ENCODE measurements around the gene OR2AE1. TPM values are rescaled to one million over a fixed set of nuclear protein-coding genes. Genes with fewer than 3 reads are reported as not detected.

The OR2AE1 gene
- total RNA-seq, 2 experiments from 2014 or later, result not detected

DNA sequence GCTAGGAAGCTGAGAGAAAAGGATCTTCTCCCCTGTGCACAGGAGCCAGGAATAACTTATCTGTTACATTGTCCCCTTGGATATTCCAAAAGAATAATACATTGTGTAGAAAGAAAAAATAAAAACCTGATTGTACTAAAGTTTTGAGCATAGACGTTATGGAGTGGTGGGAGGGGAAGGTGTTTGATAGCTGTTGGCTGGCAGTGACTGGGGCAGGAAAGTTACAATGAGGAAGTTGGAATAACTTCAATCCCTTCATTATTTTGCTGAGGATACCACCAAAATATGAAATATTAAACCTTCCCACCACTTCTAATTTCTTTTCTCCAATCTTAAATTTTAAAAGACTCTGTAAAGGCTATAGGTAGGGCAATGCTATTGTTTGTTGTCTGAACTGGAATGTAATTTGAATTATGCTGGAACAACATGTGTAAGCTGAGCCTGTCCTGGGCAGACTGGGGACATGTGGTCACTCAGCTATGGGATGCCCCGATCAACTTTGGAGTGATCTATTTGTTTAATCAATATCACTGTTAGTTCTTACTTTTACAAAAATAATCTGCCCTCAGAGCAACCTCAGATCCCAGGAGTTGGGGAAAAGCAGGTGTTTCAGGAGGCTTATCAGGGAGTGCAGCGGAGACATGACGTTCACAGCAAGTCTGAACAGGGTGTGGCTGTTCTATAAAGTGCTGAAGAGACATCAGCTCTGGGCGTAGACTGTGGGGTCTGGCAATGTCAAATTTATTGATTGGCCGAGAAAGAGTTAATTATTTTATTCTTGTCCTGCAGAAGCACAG, 28.2 kb downstream of the OR2AE1 start:
- POLR2A ChIA-PET, result no interaction called here
- intact Hi-C loops (cut with micrococcal nuclease), result no loop called here
- H3K27ac Mint-ChIP-seq, result no peak overlapping the region
- no peaks in the 10 kb centered on the region for H3K9me3 Mint-ChIP-seq
- H3K27me3 Mint-ChIP-seq, result peaks cover 2% of the 10 kb centered on the region
- no peak for DNase-seq
- CTCF ChIA-PET, result no interaction called here
- H3K36me3 Mint-ChIP-seq, result no peaks in the 10 kb centered on the region
- no peaks in the 10 kb centered on the region for H3K4me1 Mint-ChIP-seq (ENCODE audit: low read depth)
- H3K4me3 Mint-ChIP-seq, result no peak overlapping the region

DNA sequence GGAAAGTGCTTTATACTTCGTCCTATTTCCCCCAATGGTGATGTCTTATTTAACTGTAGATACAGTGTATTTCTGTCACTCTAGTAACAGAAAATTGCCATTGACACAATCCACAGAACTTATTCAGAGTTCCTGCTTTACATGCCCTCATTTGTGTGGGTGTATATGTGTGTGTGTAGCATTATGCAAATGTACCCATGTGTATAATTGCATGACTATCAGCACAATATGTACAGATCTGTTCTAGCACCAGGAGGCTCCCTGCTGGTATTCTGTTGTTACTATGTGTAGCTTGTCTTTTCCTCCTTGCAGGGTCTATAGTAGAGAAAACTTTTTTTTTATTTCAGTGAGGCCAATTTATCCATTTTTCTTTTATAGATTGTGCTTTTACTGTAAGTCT, 32.5 kb downstream of the OR2AE1 start:
- ChIA-PET POLR2A (no interaction called here), CTCF (no interaction called here)
- Mint-ChIP-seq H3K27ac (no peak overlapping the region), H3K27me3 (peaks cover 2% of the 10 kb centered on the region), H3K4me1 (ENCODE audit: low read depth) (no peaks in the 10 kb centered on the region), H3K9me3 (no peaks in the 10 kb centered on the region), H3K4me3 (no peak overlapping the region), H3K36me3 (no peaks in the 10 kb centered on the region)
- DNase-seq, result no peak
- intact Hi-C loops (cut with micrococcal nuclease), result no loop called here

DNA sequence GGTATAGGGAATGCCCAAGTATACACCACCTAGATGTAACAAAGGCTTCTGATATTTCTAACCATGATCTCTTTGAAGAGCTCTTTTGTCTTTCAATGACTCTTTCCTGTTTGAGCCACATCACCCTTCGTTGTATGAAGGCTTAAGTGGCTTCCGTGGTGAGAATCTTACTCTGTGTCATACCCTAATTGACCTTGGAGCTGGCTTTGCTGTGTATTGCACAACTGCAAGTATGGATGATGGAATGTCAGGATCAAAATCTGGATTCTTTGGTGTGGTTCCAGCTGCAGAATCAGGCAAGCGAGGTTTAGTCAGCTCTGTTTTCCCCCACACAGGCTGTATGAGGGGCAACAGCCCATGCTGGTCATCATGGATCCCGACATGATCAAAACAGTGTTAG, 33.0 kb downstream of the OR2AE1 start:
- Mint-ChIP-seq H3K36me3 (no peaks in the 10 kb centered on the region), H3K4me3 (no peak overlapping the region), H3K4me1 (ENCODE audit: low read depth) (no peaks in the 10 kb centered on the region), H3K9me3 (no peaks in the 10 kb centered on the region), H3K27me3 (peaks cover 2% of the 10 kb centered on the region), H3K27ac (no peak overlapping the region)
- no peak for DNase-seq
- ChIA-PET CTCF (no interaction called here), POLR2A (no interaction called here)
- intact Hi-C loops (cut with micrococcal nuclease), result no loop called here

DNA sequence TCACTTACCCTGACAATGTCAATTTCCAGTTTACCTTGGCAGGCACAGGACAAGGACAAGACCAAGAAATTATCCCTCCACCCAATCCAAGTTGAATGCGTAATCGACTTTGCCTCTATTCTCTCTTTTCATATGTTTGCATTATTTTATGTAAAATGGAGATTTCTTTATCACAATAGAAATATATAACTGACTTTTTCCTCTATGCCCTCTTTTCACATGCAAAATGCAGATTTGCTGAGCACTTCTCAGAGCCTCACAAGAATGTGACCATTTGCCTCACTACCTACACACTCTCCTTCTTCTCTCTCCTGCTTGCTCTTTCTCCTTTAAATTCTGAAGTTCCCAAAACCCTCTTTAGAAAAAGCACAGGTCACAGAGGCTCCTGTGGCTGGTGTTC, 33.9 kb downstream of the OR2AE1 start:
- DNase-seq, result no peak
- POLR2A ChIA-PET, result no interaction called here
- Mint-ChIP-seq H3K27ac (no peak overlapping the region), H3K27me3 (peaks cover 2% of the 10 kb centered on the region), H3K36me3 (no peaks in the 10 kb centered on the region), H3K4me1 (ENCODE audit: low read depth) (peaks cover under 1% of the 10 kb centered on the region), H3K4me3 (no peak overlapping the region), H3K9me3 (no peaks in the 10 kb centered on the region)
- intact Hi-C loops (cut with micrococcal nuclease), result no loop called here
- CTCF ChIA-PET, result no interaction called here

DNA sequence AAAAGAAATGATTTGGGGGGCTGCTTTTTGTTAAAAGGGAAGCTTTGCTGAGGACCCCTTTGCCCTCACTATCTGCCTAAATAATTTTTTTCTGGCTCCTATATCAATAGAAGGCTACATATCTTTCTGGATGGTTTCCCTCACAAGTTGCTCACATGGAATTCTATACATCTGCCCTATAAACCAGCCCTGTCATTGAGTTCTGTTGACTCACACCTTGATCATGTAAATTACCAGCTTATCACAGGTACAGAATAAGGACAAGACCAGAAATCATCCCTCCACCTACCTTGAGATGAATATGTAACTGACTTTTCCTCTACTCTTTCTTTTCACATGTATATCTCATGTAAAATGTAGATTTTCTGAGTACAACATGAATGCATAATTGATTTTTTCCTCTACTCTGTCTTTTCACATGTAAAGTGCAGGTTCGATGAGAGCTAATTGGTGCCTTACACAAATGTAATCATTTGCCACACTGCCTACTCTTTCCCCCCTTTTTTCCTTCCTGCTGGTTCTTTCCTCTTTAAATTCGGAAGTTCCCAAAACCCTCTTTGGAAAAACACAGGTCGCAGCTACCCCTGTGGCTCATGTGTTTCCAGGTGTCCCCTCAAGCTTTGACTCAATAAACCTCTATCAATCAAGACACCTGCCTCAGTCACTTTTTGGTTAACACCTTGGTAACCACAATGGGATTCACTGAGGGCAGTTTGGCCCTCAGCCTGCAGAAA, 36.5 kb downstream of the OR2AE1 start:
- POLR2A ChIA-PET, result no interaction called here
- Mint-ChIP-seq H3K4me1 (ENCODE audit: low read depth) (peaks cover 2% of the 10 kb centered on the region), H3K9me3 (no peaks in the 10 kb centered on the region)

DNA sequence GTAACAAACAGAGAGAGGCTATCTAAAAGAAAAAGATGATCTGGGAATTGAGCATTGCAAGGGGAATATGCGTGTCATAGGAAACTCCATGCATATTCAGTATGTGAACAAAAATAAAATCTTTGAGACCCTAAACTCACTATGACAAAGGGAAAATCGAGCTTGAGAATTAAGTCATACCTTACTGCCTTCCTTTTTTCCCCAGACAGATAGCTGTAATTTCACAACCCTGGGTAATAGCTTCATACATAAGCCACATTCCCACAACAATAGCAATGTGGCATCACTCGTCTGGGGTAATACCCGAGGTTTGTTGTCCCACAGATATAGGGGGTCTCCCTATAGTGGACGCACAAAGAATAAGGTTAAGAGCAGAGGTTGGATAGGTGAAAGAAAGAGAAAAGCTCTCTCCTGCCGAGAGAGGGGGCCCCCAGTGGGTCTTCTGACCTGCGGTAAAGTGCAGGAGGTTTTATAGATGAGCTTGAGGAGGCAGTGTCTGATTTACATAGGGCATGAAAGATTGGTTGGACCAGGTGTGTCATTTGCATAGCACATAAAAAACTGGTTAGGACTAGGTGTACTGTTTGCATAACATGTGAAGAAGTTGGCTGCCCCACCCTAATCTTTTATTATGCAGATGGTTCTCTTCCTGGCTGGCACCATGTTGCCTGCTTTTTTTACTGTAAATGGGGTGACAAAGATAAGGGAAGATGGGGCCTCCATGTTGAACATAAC, 37.4 kb downstream of the OR2AE1 start:
- intact Hi-C loops (cut with micrococcal nuclease), result loop anchor here (5.0 kb wide), 1 partner anchor 217 kb away; no protein-coding TSS in a partner anchor
- ChIA-PET POLR2A (no interaction called here), CTCF (no interaction called here)
- Mint-ChIP-seq H3K27me3 (peaks cover 2% of the 10 kb centered on the region), H3K4me3 (no peak overlapping the region), H3K27ac (no peak overlapping the region), H3K36me3 (no peaks in the 10 kb centered on the region), H3K9me3 (no peaks in the 10 kb centered on the region), H3K4me1 (ENCODE audit: low read depth) (peaks cover 2% of the 10 kb centered on the region)
- DNase-seq, result no peak

More for the DNA sequence above, 36.5 kb downstream of the OR2AE1 start:
- H3K27ac Mint-ChIP-seq, result no peak overlapping the region
- intact Hi-C loops (cut with micrococcal nuclease), result no loop called here
- H3K27me3 Mint-ChIP-seq, result peaks cover 2% of the 10 kb centered on the region
- no peak overlapping the region for H3K4me3 Mint-ChIP-seq
- no peak for DNase-seq
- H3K36me3 Mint-ChIP-seq, result no peaks in the 10 kb centered on the region
- CTCF ChIA-PET, result interaction anchor here (0.6 to 1.1 kb wide), 2 partner anchors 223 to 315 kb away, joined by 3 read pairs; no protein-coding TSS in a partner anchor

DNA sequence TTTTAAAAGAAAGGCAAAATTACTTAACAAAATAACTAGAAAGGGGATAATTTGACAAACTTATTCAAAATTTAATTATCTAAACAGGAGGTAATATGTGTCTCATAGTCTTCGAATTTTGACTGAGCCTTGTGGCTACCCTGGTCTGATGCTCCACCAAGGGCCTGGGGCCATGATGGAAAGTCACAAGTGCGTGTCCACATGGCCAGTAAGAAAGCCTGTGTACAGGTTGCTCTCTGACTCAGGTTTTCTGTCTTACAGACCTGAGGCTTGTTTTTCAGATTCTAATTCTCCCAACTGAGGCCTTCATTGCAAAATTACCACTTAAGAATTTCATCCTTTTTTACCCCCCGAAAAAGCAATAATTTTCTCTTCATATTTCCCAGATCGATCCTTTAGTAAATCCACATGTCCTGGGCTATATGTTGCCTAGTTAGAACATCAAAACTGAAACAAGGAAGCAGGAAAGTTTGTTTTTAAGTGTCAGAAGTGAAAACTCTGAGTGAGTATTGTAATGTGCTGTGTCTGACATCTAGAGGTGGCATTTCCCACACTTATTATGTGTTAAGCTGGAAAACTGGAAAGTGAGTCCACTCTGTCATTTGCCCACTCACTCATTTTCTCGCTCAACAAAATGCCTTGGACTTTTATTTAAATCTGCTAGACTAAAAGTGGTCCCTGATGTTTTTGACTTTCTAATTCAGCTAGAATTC, 39.0 kb downstream of the OR2AE1 start:
- Mint-ChIP-seq H3K4me3 (no peak overlapping the region), H3K4me1 (ENCODE audit: low read depth) (peaks cover 2% of the 10 kb centered on the region), H3K27ac (no peak overlapping the region), H3K36me3 (no peaks in the 10 kb centered on the region), H3K9me3 (no peaks in the 10 kb centered on the region), H3K27me3 (no peaks in the 10 kb centered on the region)
- CTCF ChIA-PET, result interaction anchor here (1.0 to 1.3 kb wide), 2 partner anchors 29 to 221 kb away, joined by 3 to 5 read pairs; partner anchors contain the start of gene ZSCAN25
- no peak for DNase-seq
- POLR2A ChIA-PET, result no interaction called here
- intact Hi-C loops (cut with micrococcal nuclease), result loop anchor here (5.0 kb wide), 1 partner anchor 216 kb away; no protein-coding TSS in a partner anchor

DNA sequence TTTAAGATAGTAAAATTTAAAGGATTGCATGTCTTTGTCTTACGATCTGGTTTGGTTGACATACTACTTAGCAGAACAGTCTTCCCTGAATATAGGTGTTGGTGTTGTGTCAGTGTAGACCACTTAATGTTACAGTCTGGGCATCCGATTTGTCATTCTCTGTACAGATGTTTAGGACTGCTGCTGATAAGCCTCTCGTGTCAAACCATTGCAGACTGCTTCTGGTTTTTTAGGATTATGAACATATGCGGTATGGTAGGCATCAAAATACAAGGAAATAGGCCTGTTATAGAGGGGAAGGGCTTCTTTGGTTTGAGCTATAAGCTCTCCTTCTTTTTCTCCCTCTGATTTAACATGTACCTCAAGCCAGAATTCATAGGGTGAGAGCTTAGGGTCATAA, 41.6 kb downstream of the OR2AE1 start:
- ChIA-PET POLR2A (no interaction called here), CTCF (no interaction called here)
- intact Hi-C loops (cut with micrococcal nuclease), result loop anchor here (5.0 kb wide), 1 partner anchor 213 kb away; no protein-coding TSS in a partner anchor
- Mint-ChIP-seq H3K4me3 (no peak overlapping the region), H3K9me3 (no peaks in the 10 kb centered on the region), H3K27me3 (no peaks in the 10 kb centered on the region), H3K4me1 (ENCODE audit: low read depth) (peaks cover 2% of the 10 kb centered on the region), H3K36me3 (no peaks in the 10 kb centered on the region), H3K27ac (no peak overlapping the region)
- no peak for DNase-seq

DNA sequence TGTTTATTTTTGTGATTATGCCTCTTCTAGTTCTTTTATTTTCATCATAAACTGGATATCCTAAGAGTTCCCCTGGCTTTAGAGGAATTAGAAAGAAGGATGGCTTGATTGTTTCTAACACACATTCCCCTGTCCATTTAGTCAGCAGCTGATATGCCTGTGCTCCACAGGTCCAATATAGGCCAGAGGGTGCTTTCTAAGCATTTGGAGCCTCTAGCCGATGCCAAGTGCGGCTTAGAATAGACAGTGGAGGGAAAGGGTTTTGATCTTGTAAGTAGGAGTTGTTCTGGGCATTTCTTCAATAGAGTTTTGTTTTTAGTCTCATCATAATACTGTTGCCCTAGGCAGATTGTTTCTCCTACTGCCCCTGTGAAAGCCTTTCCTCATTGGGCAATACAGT, 42.5 kb downstream of the OR2AE1 start:
- ChIA-PET CTCF (no interaction called here), POLR2A (no interaction called here)
- no peaks in the 10 kb centered on the region for H3K36me3 Mint-ChIP-seq
- intact Hi-C loops (cut with micrococcal nuclease), result no loop called here
- no peaks in the 10 kb centered on the region for H3K9me3 Mint-ChIP-seq
- no peak overlapping the region for H3K4me3 Mint-ChIP-seq
- DNase-seq, result no peak
- H3K27me3 Mint-ChIP-seq, result no peaks in the 10 kb centered on the region
- H3K4me1 Mint-ChIP-seq (ENCODE audit: low read depth), result peaks cover 2% of the 10 kb centered on the region
- no peak overlapping the region for H3K27ac Mint-ChIP-seq

DNA sequence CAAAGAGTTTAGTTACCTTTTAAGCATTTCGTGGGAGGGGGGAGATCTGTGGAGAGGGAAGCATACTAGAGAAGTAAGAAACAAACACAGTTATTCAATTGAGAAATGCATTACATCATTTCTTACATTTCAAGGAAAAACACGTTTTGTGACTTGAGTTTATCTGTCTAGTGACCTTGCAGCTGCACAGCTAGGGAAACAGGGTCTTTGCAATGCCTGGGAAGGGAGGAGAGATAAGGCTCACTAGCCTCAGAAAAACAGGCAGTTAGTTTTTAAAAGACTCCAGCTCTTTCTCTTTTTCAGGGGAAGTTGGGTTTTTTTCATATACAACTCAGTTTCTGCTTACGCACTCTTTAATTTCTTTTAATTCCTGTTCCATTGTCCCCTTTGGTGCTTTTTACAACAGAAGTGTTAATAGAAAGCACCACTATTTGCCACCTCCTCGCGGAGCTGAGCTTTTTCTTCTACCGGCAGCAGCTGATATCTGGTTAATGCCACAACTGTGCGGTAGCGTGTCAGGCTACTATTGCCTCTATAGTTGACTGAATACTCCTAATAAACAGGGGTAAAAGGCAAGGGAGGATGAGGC, 43.5 kb downstream of the OR2AE1 start:
- Mint-ChIP-seq H3K4me3 (no peak overlapping the region), H3K4me1 (ENCODE audit: low read depth) (peaks cover 2% of the 10 kb centered on the region), H3K27ac (no peak overlapping the region), H3K9me3 (no peaks in the 10 kb centered on the region), H3K36me3 (no peaks in the 10 kb centered on the region), H3K27me3 (no peaks in the 10 kb centered on the region)
- intact Hi-C loops (cut with micrococcal nuclease), result no loop called here
- no peak for DNase-seq
- POLR2A ChIA-PET, result no interaction called here
- CTCF ChIA-PET, result no interaction called here

DNA sequence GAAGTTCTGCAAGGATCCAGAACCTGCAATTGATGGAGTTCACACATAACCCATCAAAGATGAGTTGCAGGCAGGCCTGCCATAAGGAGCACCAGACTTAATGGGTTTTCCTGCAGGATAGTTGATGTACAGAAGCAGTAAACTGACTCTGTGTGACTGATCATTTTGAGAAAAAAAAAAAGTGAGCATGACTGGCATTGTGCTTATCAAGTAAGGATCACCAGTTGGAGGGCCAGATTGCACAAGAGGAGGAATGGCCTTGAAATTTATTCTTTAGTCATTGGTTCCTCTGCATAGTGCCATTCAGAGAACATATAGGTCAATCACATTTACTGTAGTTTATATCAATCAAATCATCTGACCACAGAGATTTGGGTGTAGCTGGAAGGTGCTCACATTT, 45.2 kb downstream of the OR2AE1 start:
- H3K4me1 Mint-ChIP-seq (ENCODE audit: low read depth), result no peaks in the 10 kb centered on the region
- no peaks in the 10 kb centered on the region for H3K9me3 Mint-ChIP-seq
- no peaks in the 10 kb centered on the region for H3K36me3 Mint-ChIP-seq
- intact Hi-C loops (cut with micrococcal nuclease), result no loop called here
- CTCF ChIA-PET, result interaction anchor here (1.2 kb wide), 1 partner anchor 52 kb away, joined by 3 read pairs; no protein-coding TSS in a partner anchor
- no peak overlapping the region for H3K4me3 Mint-ChIP-seq
- no peak overlapping the region for H3K27ac Mint-ChIP-seq
- peaks cover 2% of the 10 kb centered on the region for H3K27me3 Mint-ChIP-seq
- no peak for DNase-seq
- POLR2A ChIA-PET, result no interaction called here
